ENCODE data around the gene AKAP13.

- TF ChIP-seq ZBTB44 (tag by site-specific recombination; IDR thresholded peaks at IDR 0.05) (no peak), CTCF (tag by site-specific recombination; IDR thresholded peaks at IDR 0.05) (no peak), KLF9 (tag by site-specific recombination; IDR thresholded peaks at IDR 0.05; ENCODE audit: low read depth) (no peak), OSR2 (tag by site-specific recombination; IDR thresholded peaks at IDR 0.05) (no peak), ZNF214 (tag by site-specific recombination; IDR thresholded peaks at IDR 0.05; ENCODE audit: borderline replicate concordance) (no peak), YY1 (tag by site-specific recombination; IDR thresholded peaks at IDR 0.05) (no peak), YY2 (tag by site-specific recombination; IDR thresholded peaks at IDR 0.05) (no peak), ZNF600 (tag by site-specific recombination; IDR thresholded peaks at IDR 0.05) (no peak), ZNF211 (tag by site-specific recombination; IDR thresholded peaks at IDR 0.05; ENCODE audit: low read depth) (no peak)
Observed at GRCh38 chr15:85477061-85477460, 96.7 kb downstream of the AKAP13 start.

Measured in HEK293 (cell line).